ENCODE results near the gene NLRP8. TPM values are rescaled to one million over a fixed set of nuclear protein-coding genes. Genes with fewer than 3 reads are reported as not detected.
"Not testable (repeated sequence)": the region's sequence is repeated elsewhere in the genome, so short reads cannot be mapped to it uniquely, and the experiment has no call there.

The NLRP8 gene
- total RNA-seq, 1 donor from 2014 or later, result not detected

- TF ChIP-seq CTCF (IDR thresholded peaks at IDR 0.05; ENCODE audit: partially characterized antibody, unreplicated experiment), result no peak
- H3K4me3 Mint-ChIP-seq (ENCODE audit: unreplicated experiment), result no peak within 1 kb of the TSS
- peaks cover 9% of the 10 kb centered on the region for H3K9me3 Mint-ChIP-seq (ENCODE audit: unreplicated experiment)
Observed at GRCh38 chr19:55986487-55986886, 38.9 kb downstream of the NLRP8 start, which contains the start of gene NLRP5. Gene NLRP5 (plus strand): TSS chr19:55986775.

GRCh38 chr19:55990831-55991230 is 43.2 kb downstream of the NLRP8 start:
- H3K27ac Mint-ChIP-seq (ENCODE audit: unreplicated experiment), result no peak overlapping the region
- H3K9me3 Mint-ChIP-seq (ENCODE audit: unreplicated experiment), result peaks cover 16% of the 10 kb centered on the region
- H3K4me3 Mint-ChIP-seq (ENCODE audit: unreplicated experiment), result no peak overlapping the region
- no peaks in the 10 kb centered on the region for H3K4me1 Mint-ChIP-seq (ENCODE audit: low read depth, unreplicated experiment)
- TF ChIP-seq CTCF (IDR thresholded peaks at IDR 0.05; ENCODE audit: partially characterized antibody, unreplicated experiment), result no peak
- H3K36me3 Mint-ChIP-seq (ENCODE audit: unreplicated experiment), result peaks cover 5% of the 10 kb centered on the region
- no peak for DNase-seq
- no peaks in the 10 kb centered on the region for H3K27me3 Mint-ChIP-seq (ENCODE audit: unreplicated experiment)

More at GRCh38 chr19:55986487-55986886, 38.9 kb downstream of the NLRP8 start, which contains the start of gene NLRP5:
- Mint-ChIP-seq H3K36me3 (ENCODE audit: unreplicated experiment) (peaks cover 5% of the 10 kb centered on the region), H3K27me3 (ENCODE audit: unreplicated experiment) (no peaks in the 10 kb centered on the region), H3K27ac (ENCODE audit: unreplicated experiment) (no peak within 1 kb of the TSS), H3K4me1 (ENCODE audit: low read depth, unreplicated experiment) (no peaks in the 10 kb centered on the region)
- no peak for DNase-seq

DNA sequence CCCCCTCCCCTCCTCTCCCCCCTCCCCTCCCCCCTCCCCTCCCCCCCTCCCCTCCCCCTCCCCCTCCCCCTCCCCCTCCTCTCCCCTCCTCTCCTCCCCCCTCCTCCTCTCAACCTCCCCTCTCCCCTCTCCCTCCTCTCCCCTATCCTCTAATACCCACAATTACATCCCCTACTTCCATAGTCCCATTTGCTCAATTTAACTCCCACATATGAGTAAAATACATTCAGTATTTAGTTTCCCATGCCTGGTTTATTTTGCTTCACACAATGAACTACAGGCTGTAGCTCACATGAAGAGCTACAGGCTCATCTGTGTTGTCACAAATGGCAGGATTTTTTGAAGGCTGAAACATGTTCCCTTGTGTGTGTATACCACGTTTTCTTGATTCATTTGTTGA is 45.9 kb downstream of the NLRP8 start:
- Mint-ChIP-seq H3K36me3 (ENCODE audit: unreplicated experiment) (no peaks in the 10 kb centered on the region), H3K27me3 (ENCODE audit: unreplicated experiment) (no peaks in the 10 kb centered on the region), H3K4me3 (ENCODE audit: unreplicated experiment) (no peak overlapping the region), H3K27ac (ENCODE audit: unreplicated experiment) (no peak overlapping the region), H3K9me3 (ENCODE audit: unreplicated experiment) (peaks cover 11% of the 10 kb centered on the region), H3K4me1 (ENCODE audit: low read depth, unreplicated experiment) (no peaks in the 10 kb centered on the region)
- no peak for DNase-seq
- no peak for TF ChIP-seq CTCF (IDR thresholded peaks at IDR 0.05; ENCODE audit: partially characterized antibody, unreplicated experiment)

DNA sequence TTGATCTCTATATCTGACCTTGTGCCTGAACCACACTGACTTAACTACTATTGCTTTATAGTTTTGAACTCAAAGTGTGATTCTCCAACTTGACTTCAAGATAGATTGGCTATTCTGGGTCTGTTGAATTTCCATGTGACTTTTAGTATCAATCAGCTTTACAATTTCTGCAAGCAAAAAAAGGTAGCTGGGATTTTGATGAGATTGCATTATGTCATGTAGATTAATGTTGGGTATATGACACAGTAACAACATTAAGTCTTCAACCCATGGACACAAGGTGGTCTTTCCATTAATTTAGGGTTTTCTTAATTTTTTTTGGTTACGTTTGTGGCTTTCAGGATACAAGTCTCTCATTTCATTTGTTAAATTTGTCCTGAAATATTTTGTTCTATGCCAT is 67.1 kb downstream of the NLRP8 start:
- no peaks in the 10 kb centered on the region for H3K36me3 Mint-ChIP-seq (ENCODE audit: unreplicated experiment)
- H3K4me3 Mint-ChIP-seq (ENCODE audit: unreplicated experiment), result no peak overlapping the region
- peaks cover 7% of the 10 kb centered on the region for H3K9me3 Mint-ChIP-seq (ENCODE audit: unreplicated experiment)

DNA sequence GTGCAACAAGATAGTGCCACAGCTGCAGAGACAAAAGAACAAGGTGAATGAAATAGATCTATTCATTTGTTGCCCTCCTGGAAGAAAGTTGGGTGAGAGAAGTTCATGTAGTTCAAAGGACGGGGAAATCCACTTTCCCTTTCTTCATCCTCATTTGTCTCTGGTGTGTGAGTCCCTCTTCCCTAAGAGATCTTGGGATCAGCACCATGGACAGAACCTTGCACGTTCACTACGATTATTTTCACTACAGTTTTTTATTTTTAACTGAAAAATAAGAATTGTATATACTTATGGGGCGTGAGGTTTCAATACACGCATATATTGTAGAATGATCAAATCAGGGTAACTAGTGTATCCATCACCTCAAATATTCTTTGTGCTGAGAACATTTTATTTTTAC is 68.1 kb downstream of the NLRP8 start:
- DNase-seq, result no peak
- Mint-ChIP-seq H3K4me3 (ENCODE audit: unreplicated experiment) (no peak overlapping the region), H3K4me1 (ENCODE audit: low read depth, unreplicated experiment) (no peaks in the 10 kb centered on the region), H3K27ac (ENCODE audit: unreplicated experiment) (no peak overlapping the region), H3K27me3 (ENCODE audit: unreplicated experiment) (no peaks in the 10 kb centered on the region), H3K36me3 (ENCODE audit: unreplicated experiment) (no peaks in the 10 kb centered on the region), H3K9me3 (ENCODE audit: unreplicated experiment) (peaks cover 10% of the 10 kb centered on the region)
- TF ChIP-seq CTCF (IDR thresholded peaks at IDR 0.05; ENCODE audit: partially characterized antibody, unreplicated experiment), result no peak

More for the DNA sequence above, 67.1 kb downstream of the NLRP8 start:
- Mint-ChIP-seq H3K27me3 (ENCODE audit: unreplicated experiment) (no peaks in the 10 kb centered on the region), H3K4me1 (ENCODE audit: low read depth, unreplicated experiment) (no peaks in the 10 kb centered on the region), H3K27ac (ENCODE audit: unreplicated experiment) (no peak overlapping the region)
- DNase-seq, result no peak
- no peak for TF ChIP-seq CTCF (IDR thresholded peaks at IDR 0.05; ENCODE audit: partially characterized antibody, unreplicated experiment)

DNA sequence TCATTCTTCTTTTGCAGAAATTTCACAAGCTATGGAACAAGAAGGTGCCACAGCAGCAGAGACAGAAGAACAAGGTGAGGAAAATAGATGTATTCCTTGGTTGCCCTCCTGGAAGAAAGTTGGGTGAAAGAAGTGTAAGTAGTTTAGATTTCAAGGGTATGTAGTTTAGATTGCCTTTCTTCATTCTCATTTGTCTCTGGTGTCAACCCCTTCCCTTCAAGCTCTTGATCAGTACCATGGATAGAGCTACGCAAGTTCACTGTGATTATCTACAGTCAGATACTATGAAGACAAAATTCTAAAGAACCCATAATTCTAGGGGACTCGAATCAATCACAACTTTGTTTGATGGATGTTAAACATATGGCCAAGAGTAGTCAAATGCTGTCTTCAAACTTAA is 71.7 kb downstream of the NLRP8 start:
- not testable (repeated sequence) for H3K4me1 Mint-ChIP-seq (ENCODE audit: low read depth, unreplicated experiment); DNase-seq; H3K9me3 Mint-ChIP-seq (ENCODE audit: unreplicated experiment); H3K27ac Mint-ChIP-seq (ENCODE audit: unreplicated experiment); H3K27me3 Mint-ChIP-seq (ENCODE audit: unreplicated experiment); H3K36me3 Mint-ChIP-seq (ENCODE audit: unreplicated experiment); H3K4me3 Mint-ChIP-seq (ENCODE audit: unreplicated experiment)

DNA sequence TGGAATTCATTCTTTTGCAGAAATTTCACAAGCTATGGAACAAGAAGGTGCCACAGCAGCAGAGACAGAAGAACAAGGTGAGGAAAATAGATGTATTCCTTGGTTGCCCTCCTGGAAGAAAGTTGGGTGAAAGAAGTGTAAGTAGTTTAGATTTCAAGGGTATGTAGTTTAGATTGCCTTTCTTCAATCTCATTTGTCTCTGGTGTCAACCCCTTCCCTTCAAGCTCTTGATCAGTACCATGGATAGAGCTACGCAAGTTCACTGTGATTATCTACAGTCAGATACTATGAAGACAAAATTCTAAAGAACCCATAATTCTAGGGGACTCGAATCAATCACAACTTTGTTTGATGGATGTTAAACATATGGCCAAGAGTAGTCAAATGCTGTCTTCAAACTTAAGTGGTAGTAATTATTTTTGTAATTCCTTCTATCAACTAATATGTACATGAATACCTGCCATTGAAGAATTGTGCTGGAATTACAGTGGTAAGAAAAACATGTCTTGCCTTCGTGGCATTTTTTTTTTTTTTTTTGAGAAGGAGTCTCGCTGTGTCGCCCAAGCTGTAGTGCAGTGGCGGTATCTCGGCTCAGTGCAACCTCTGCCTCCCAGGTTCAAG is 72.8 kb downstream of the NLRP8 start:
- H3K36me3 Mint-ChIP-seq (ENCODE audit: unreplicated experiment); H3K9me3 Mint-ChIP-seq (ENCODE audit: unreplicated experiment); H3K4me3 Mint-ChIP-seq (ENCODE audit: unreplicated experiment); DNase-seq; H3K27ac Mint-ChIP-seq (ENCODE audit: unreplicated experiment); H3K27me3 Mint-ChIP-seq (ENCODE audit: unreplicated experiment); H3K4me1 Mint-ChIP-seq (ENCODE audit: low read depth, unreplicated experiment): not testable (repeated sequence)
